RKO (cell line): ENCODE measurements around the gene ZNF423.

ENCODE experiments used
- DNase-seq: peaks from one replicate; pipeline ENCODE4 v3.0.0-alpha.2; 2016; ENCODE audit warnings: low spot score

ZNF423 gene

GRCh38 chr16:49782405-49782804 is 73.5 kb downstream of the ZNF423 start:
- DNase-seq, result no peak

DNA sequence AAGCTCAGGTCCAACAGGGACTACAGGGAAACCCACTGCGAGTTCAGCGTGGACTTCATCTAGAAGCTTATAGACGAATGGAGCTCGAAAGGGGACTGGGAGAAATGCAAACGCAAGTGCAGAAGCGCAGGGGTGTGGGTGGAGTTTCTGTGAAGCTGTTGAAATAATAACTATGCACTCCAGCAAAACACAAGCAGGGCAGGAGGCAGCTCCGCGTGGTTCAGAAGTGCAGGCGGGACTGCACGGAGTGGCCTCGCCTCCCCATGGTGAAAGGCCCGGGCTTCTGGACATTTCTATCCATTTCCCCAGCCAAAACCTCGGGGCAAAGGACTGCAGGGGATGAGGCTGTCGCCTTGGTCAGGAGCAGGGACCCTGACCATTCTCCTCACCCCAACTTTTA is 74.5 kb downstream of the ZNF423 start:
- no peak for DNase-seq

DNA sequence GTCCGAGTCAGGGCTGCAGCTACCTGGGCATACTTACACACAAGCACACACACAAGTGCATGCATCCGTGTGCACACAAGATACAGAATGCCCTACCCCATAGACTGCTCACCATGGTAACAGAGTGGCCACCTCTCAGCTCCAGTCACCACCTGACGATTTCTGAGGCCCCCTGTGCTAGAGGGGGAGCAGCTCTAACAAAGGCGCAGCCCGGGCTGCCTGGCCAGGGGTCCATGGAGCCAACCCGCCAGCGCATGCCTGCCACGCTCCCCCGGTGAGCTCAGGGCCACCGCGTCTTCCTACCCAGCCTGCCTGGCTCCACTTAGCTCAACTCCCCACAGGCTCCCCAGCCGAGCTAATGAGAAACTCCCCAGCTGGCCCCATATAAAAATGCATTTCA is 75.5 kb downstream of the ZNF423 start:
- no peak for DNase-seq

GRCh38 chr16:49779979-49780378 is 75.9 kb downstream of the ZNF423 start:
- no peak for DNase-seq

DNA sequence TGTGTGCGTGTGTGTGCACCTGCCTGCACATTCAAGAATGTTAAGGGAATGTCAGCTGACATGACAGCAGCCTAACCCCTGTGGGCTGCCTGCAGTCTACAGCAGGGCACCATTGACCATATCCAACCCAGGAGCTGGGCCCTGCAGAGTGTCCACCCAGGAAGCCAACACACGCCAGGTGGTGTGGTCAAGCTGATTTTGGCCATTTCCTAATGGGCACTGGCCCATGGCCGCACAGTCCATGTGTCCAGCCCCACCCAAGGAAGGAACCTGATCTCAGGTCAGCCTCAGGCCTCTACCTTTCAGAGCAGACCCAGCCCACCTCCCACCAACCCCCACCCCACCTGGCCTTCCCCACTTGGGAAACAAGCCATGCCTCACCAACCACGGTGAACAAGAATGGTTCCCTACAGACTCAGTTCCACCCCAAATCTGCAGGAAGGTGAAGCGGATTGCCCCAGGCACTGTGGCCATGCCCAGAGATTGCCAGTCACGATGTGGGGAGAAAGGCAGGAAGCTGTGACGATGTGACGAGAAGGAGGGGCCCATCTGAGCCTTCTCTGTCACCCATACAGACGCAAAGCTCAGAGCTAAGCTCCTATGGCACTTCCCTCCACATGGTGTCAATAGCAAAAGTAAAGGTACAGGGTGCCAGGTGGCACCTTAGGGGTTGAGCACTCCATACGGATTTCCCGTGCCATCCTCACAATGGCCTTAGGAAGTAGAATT is 77.5 kb downstream of the ZNF423 start:
- DNase-seq, result no peak

GRCh38 chr16:49776734-49777133 is 79.2 kb downstream of the ZNF423 start:
- DNase-seq, result no peak

DNA sequence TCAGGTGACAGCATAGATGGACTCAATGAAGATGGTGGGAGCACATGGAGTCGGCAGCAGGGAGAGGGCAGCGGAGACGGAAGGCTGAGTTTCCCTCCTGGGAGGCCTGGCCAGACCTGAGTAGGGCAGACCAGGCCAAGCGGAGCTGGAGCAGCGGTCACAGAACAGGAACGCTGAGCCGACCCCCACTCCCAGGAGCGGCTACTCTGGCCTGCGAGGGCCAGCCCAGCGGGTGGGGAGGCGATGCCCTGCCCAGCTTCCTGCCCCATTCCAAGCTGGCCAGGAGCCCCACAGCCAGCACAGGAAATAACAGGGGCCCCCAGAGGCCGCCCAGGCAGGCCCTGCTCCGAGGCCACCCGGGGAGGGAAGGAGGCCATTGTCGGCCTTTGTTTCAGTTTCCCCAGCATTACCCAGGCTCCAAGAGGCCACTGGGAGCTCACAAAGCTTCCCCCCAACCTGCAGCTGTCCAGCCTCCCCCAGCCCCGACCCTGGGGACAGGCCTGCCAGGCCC is 79.8 kb downstream of the ZNF423 start:
- DNase-seq, result no peak

DNA sequence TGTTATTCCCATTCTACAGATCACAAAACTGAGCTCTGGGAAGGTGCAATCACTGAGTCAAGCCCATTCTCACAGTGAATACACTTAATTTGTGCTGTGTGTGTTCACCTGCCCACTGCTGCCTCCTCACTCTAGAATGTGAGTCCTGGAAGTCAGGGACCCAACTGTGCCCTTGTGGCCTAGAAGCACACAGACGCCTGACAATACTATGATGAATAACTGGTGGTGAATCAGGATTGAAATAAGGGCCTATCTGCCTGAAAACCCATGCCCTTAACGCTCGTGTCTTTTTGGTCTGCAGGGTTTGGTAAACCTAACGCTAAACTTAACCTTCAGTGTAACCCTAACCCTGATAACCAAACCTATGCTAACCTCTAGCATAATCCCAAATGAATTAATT is 80.3 kb downstream of the ZNF423 start:
- no peak for DNase-seq

GRCh38 chr16:49775018-49775417 is 80.9 kb downstream of the ZNF423 start:
- no peak for DNase-seq

- DNase-seq, result no peak
Measured at GRCh38 chr16:49773534-49774475, 82.1 kb downstream of the ZNF423 start.

GRCh38 chr16:49767998-49768397 is 87.9 kb downstream of the ZNF423 start:
- DNase-seq, result no peak

GRCh38 chr16:49767414-49767813 is 88.5 kb downstream of the ZNF423 start:
- DNase-seq, result no peak

- no peak for DNase-seq
Measured at GRCh38 chr16:49766225-49766624, 89.7 kb downstream of the ZNF423 start.

DNA sequence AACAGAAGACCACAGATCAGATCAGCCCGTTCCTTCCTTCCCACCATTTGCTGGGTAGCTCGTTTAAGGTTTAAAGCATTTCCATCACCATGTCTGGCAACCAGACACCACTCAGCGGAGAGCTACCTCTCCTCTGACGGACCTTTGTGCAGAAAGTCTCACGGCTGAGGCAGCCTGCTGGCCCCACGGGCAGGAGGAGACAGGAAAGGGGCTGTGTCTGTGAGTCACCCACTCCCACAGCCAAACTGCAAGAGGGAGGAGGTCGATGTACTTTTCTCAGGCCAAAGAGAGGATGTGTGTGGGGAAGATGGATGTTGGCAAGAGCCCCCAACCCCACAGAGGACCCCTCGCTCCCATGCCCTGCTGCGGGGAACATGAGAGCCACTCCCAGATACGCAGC is 92.1 kb downstream of the ZNF423 start:
- no peak for DNase-seq

DNA sequence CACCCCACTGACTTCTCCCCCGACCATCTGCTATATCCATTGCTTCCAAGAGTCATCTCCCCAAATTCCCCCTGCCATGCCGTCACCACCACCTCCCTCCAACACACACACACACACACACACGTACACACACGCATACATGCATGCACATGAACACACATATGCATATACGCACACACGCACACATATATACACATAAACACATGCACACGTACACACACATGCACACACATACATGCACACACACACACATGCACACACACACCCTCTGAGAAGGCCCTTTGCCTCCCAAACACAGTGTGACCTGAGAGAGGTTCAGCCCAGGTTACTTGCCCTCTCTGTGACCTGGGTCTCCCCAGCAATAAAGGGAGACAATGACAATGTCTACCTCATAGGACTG is 95.1 kb downstream of the ZNF423 start:
- no peak for DNase-seq

DNA sequence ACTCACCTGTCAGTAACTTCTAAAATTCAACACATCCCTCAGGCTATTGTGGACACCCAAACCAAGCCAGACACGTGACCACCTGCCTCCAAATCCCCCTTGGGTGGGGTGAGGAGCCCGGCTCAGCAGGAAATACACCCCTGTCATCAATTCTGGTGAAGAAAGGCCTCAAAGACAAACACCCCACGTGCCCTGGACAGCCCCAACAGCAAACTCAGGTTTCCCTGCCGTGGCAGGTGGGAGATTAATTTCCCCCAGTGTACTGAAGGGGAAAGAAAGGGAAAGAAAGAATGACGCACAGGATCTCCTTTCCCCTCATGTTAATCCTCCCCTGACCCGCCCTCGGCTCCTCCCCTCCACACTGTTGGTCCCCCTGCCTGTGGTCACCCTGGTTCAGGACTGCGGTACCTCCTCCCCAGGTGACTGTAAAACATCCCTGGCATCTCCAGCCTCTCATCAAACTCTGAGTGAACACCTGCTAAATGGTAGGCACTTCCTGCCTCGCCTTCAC is 98.3 kb downstream of the ZNF423 start:
- DNase-seq, result no peak

- no peak for DNase-seq
Measured at GRCh38 chr16:49756775-49757558, 98.9 kb downstream of the ZNF423 start.

DNA sequence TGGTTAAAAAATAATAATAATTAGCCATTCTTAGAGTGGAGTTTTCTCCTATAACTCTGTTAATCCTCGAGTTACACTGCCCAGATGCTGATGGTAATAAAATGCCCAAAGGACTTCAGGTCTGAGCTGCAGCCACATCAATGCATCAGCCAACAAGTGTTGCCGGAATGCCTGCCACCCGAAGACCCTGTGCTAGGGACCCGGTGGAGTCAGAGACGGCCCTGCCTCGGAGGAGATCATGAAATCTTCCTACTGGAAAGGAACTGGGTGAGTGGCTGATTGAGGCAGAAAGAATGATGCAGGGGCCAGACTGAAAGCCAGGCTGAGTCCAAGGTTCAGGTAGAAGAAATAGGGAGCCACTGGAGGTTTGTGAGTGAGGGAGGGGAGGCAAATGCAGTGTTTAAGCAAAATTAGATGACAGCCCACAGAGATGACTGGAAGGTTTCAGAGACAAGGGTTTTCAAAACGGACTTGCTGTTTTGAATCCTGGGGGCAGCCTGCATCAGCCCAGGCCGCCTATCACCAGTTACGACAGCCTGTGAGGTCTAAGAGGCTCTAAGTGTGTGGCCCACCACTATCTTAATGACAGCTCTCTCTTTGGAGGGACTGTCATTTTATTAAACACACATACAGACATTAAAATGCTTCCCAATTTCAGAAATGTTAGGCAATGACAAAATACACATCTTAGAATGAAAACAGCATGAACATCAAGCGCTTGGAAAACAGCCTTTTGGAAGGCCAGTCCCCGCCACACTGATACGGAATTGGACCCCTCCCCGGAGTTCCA is 100.0 kb downstream of the ZNF423 start:
- no peak for DNase-seq

GRCh38 chr16:49755313-49755620 is 100.6 kb downstream of the ZNF423 start:
- DNase-seq, result peak; percentile 21

DNA sequence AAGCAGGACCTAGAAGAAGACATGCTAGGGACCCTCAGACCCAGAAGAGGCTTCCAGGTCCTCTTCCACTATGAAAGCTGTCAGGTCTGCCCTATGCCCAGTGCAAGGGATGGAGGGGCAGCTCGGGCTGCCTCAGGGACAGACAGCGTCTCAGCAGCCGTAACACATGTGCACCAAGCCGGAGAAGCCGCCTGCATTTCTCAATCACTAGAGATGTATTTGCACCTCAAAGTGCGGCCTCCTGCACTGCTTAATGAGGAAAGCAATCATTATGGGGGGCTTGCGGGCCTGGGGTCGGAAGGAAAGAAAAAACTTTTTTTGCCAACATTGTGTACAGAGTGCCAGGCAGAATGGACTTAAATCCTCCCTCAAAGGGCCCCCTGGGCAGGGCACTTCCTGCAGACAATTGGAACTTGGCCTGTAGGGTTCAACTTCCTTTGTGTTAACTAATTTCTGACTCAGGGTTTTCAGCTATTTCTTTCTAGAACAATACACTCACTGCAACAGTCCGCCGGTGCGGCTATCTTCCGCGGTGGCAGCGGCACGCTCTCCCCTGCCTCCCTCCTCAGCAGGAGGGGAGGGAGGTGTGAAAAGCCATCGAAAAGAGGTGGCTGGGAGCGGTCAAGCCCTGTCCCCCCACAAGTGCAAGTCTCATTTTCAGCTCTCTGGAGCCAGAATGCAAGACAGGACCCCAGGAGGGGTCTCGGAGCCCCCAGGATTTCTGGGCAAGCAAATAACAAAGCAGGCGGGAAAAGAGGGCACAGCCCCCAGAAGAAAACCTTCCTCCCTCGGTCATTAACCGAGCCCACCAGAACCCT is 101.2 kb downstream of the ZNF423 start:
- DNase-seq, result no peak
